Hippocampal formation (tissue), 2 donors: Measurements from ENCODE around the gene CCDC91.
"Not testable (repeated sequence)": the region's sequence is repeated elsewhere in the genome, so short reads cannot be mapped to it uniquely, and the experiment has no call there.

Experiments
- DNase-seq, 2 donors: peaks; one replicate each; lab custom pipeline; 2025; lab: John Stamatoyannopoulos, UW

The CCDC91 gene

GRCh38 chr12:28290262-28290661 is 100.0 kb downstream of the CCDC91 start:
- no peak for DNase-seq

- no peak for DNase-seq
Measured at GRCh38 chr12:28292699-28293098, 102.4 kb downstream of the CCDC91 start.

DNA sequence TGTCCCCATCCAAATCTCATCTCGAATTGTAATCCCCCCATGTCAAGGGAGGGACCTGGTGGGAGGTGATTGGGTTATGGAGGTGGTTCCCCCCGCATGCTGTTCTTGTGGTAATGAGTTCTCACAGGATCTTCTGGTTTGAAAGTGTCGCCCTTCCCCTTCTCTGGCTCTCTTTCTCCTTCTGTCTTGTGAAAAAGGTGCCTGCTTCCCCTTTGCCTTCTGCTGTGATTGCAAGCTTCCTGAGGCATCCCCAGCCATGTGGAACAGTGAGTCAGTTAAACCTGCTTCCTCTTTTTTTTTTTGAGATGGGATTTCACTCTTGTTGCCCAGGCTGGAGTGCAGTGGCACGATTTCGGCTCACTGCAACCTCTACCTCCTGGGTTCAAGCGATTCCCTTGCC is 104.0 kb downstream of the CCDC91 start:
- no peak for DNase-seq

GRCh38 chr12:28296287-28296686 is 106.0 kb downstream of the CCDC91 start:
- DNase-seq, result no peak

DNA sequence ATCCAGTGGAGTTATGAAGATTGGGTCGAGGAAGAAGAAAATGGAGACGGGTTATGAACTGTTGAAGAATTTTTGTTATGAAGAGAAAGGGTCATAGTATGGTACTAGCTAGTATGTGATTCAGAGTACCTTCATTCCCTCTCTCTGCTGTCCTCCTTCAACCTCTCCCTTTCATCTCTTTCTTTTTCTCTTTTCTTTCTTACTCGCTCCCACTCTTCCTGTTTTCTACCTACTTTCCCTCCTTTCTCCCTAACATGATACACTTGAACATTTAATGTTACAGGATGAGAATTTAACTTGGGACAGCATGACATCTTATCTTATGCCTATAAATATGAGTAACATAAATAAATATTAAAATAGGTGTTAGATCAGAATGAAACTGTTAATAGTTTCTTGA is 112.9 kb downstream of the CCDC91 start:
- no peak for DNase-seq

DNA sequence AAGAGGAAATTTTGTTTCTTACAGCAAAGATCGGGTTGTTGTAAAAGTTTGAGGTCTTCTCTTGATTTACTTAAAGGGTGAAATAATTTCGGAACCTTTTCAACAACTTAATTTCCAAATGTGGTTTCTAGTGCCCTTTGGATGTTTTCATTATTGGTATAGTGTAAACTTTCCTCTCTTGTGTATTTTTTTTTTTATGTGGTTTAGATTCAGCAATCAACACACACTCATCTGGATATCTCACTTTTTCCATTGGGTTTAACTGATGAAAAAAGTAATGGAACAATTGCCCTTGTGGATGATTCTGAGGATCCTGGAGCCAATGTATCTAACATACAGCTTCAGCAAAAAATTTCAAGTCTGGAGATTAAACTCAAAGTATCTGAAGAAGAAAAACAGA is 116.3 kb downstream of the CCDC91 start:
- no peak for DNase-seq

- no peak for DNase-seq
Measured at GRCh38 chr12:28308891-28309290, 118.6 kb downstream of the CCDC91 start.

- DNase-seq, result no peak
Measured at GRCh38 chr12:28313631-28314030, 123.4 kb downstream of the CCDC91 start.

- DNase-seq, result no peak
Measured at GRCh38 chr12:28316049-28316448, 125.8 kb downstream of the CCDC91 start.

DNA sequence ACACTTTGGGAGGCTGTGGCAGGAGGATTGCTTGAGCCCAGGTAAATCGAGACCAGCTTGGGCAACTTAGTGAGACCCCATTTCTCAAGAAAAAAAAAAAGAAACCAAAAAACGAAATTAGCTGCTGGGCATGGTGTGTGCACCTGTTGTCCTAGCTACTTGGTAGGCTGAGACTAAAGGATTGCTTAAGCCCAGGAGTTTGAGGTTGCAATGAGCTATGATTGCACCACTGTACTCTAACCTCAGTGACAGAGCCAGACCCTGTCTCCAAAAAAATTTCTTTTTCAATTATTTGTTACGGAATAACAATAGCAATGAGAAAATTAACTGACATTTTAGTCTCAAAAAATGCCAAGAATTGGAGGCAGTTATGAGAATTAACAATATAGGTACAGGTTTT is 128.0 kb downstream of the CCDC91 start:
- DNase-seq, result no peak

GRCh38 chr12:28320353-28320752 is 130.1 kb downstream of the CCDC91 start:
- no peak for DNase-seq

- no peak for DNase-seq
Measured at GRCh38 chr12:28327722-28328121, 137.5 kb downstream of the CCDC91 start.

DNA sequence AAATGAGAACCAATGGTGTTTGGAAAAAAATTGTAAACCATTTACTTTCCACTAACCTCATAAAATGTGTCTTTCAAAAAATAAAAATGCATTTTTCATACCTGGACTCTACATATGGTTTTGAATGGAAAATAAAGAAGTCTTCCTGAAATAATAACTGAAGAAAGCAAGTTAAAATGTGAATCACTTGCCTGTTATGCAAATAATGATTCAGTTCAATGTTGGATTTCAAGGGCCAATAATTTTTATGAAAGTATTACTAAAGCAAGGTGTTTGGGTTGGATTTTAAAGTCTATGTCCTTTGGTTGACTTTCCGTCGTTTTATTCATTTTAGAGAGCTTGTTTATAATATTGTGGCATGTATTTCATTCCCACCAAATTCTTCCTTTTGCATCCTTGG is 138.7 kb downstream of the CCDC91 start:
- no peak for DNase-seq

GRCh38 chr12:28329727-28330126 is 139.5 kb downstream of the CCDC91 start:
- not testable (repeated sequence) for DNase-seq

GRCh38 chr12:28330232-28330631 is 140.0 kb downstream of the CCDC91 start:
- not testable (repeated sequence) for DNase-seq

DNA sequence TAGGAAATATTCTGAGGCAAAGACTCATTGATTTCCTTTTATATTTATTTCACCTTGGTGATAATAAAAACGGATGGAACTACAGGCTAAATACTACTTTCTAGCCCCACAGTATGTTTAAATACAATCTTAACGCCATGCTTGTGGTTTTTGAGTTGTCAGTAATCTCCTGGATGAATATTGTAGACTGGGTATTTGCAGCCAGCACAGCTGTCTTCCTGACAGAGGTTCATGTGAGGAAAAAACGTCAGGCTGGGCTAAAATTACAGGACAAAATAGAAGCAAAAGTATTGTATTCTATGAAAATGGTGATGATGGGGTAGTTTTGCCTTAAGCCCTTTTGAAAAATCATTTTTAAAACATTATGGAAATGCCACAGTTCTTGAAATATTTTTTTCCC is 140.9 kb downstream of the CCDC91 start:
- DNase-seq, result no peak

- DNase-seq, result no peak
Measured at GRCh38 chr12:28340261-28341045, 150.2 kb downstream of the CCDC91 start.

DNA sequence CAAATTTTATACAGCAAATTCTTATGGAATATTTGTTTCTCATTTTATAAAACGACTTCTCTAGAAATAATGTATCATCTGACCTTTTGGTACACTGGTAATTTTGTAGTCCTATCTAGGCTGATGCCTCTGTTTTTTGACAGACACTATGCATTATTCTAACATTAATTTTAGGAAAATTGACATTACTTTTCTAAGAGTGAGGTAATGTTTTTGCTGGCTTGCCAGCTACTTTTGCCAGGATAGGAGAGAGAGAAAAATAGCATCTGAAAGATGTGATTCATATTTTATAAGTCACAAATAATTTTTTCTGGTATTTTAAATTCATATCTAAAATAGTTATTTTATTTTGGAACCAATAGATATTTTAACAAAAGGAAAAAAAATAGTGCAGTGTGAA is 153.5 kb downstream of the CCDC91 start:
- no peak for DNase-seq

GRCh38 chr12:28346567-28346966 is 156.3 kb downstream of the CCDC91 start:
- DNase-seq, result no peak

DNA sequence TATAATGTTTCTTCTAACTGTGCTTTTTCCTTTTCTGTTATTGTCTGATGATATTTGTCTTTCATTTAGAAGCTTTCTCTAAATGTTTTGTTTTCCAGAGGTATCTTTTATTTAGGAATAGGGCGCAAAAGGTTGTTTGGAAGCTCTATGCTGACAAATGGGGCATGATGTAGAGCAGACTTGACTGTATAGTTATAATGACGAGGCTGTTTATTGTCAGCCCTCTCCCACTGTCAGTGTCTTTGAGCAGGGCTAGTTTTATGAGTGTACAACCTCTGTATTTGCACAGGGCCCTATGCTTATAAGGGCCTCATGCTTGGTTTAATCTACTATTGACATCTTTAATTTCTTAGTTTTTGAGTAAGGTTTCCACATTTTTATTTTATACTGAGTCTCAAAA is 158.9 kb downstream of the CCDC91 start:
- no peak for DNase-seq

- DNase-seq, result no peak
Measured at GRCh38 chr12:28350502-28350901, 160.2 kb downstream of the CCDC91 start.

DNA sequence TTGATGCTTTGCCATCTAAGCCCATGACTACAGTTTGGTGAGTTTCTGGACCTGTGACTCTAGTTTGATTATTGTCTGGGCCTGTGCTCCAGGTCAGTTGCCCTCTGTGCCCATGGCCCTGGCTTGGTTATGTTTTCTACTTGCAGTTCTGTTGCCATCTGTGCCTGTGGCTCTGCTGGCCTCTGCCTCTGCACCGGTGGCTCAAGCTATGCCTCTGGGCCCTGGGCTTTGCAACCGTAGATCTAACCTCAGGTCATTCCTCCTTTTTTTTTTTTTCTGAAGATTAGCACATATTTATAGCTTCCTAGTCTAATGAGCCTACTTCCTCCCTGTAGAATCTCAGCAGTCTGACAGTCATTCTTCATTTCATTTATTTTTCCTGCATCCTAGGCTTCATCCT is 161.2 kb downstream of the CCDC91 start:
- no peak for DNase-seq

GRCh38 chr12:28355161-28355560 is 164.9 kb downstream of the CCDC91 start:
- no peak for DNase-seq

DNA sequence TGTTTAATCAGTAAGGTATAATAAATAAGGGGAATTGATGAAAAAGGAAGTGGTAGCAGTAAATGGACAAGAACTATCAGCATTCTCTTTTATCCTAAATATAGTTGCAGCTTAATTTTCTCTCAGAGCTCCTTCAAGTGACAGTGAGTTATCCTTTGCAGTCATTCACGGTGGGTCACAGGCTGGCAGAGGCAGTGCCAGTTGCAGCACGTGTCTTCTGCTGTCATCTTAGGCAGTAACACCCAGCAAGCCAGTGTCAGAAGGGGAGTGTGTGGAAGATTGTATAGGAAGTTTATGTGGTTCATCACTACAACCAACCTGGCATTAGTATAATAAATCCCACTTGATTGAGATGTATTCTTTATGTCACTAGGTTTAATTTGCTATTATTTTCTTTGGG is 170.0 kb downstream of the CCDC91 start:
- DNase-seq, result no peak
